Measurements from ENCODE around the gene AFF4. TPM values are rescaled to one million over a fixed set of nuclear protein-coding genes. Genes with fewer than 3 reads are reported as not detected.

The AFF4 gene
- polyA plus RNA-seq, 2 of the 4 experiments (the other 2 are of a cell fraction): 22.1 to 43.5 TPM

- Histone ChIP-seq H3K4me3 (no peak overlapping the region), H3K27ac (no peak overlapping the region), H3K4me2 (no peak overlapping the region), H3K9me3 (no peaks in the 10 kb centered on the region), H3K4me1 (no peaks in the 10 kb centered on the region)
- DNase-seq (ENCODE audit: low read depth in 1 of 2, low spot score in 1 of 2) (no peak), ATAC-seq (no peak), FAIRE-seq (no peak)
- POLR2A ChIA-PET: no interaction called here
- no peak for TF ChIP-seq EP300 (IDR thresholded peaks at IDR 0.05)
- no peak for TF ChIP-seq RAD21 (conservative IDR thresholded peaks at IDR 0.05 in 1 of 2, IDR thresholded peaks at IDR 0.05 in 1 of 2)
- no peak for TF ChIP-seq CTCF (IDR thresholded peaks at IDR 0.05)
- no peak for TF ChIP-seq GATA3 (IDR thresholded peaks at IDR 0.05; ENCODE audit: borderline replicate concordance)
- TF ChIP-seq, protein P1, sequence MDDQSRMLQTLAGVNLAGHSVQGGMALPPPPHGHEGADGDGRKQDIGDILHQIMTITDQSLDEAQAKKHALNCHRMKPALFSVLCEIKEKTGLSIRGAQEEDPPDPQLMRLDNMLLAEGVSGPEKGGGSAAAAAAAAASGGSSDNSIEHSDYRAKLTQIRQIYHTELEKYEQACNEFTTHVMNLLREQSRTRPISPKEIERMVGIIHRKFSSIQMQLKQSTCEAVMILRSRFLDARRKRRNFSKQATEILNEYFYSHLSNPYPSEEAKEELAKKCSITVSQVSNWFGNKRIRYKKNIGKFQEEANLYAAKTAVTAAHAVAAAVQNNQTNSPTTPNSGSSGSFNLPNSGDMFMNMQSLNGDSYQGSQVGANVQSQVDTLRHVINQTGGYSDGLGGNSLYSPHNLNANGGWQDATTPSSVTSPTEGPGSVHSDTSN (IDR thresholded peaks at IDR 0.05): no peak
- TF ChIP-seq CBX8 (IDR thresholded peaks at IDR 0.05): no peak
- no peak for TF ChIP-seq JUN (IDR thresholded peaks at IDR 0.05)
- no peak for TF ChIP-seq FOSL2 (IDR thresholded peaks at IDR 0.05)
- no peak for TF ChIP-seq FOSL2 (CRISPR knock-in tag; IDR thresholded peaks at IDR 0.05)
- TF ChIP-seq TFCP2L1 (CRISPR knock-in tag; IDR thresholded peaks at IDR 0.05): no peak
- no peak for TF ChIP-seq MAZ (IDR thresholded peaks at IDR 0.05; ENCODE audit: borderline replicate concordance, low read depth, low read length)
- no peak for TF ChIP-seq PHF8 (IDR thresholded peaks at IDR 0.05; ENCODE audit: borderline replicate concordance, low read depth)
- TF ChIP-seq USF2 (IDR thresholded peaks at IDR 0.05): no peak
- 96% methylated on average over 4 of the region's 4 CpGs for WGBS (ENCODE audit: missing lambda C conversion rate)
- CTCF ChIA-PET: no interaction called here
Observed at GRCh38 chr5:132926437-132926836, 37.0 kb downstream of the AFF4 start.

- ATAC-seq (peak in 1 of 2 experiments; percentile 45; a peak in 2 of 6 replicates), DNase-seq (ENCODE audit: low read depth in 1 of 2, low spot score in 1 of 2) (no peak), FAIRE-seq (no peak)
- H3K27ac ChIP-seq: no peak overlapping the region
- CTCF ChIA-PET: interaction anchor here (0.7 kb wide), 2 partner anchors 9 to 164 kb away, joined by 3 read pairs; no protein-coding TSS in a partner anchor
- no peaks in the 10 kb centered on the region for H3K4me1 ChIP-seq
- H3K4me3 ChIP-seq: no peak overlapping the region
- no peaks in the 10 kb centered on the region for H3K9me3 ChIP-seq
- TF ChIP-seq JUN (IDR thresholded peaks at IDR 0.05): no peak
- no peak for TF ChIP-seq RCOR1 (IDR thresholded peaks at IDR 0.05; ENCODE audit: low read depth, low read length)
- no peak for TF ChIP-seq EP300 (IDR thresholded peaks at IDR 0.05)
- TF ChIP-seq ZC3H11A (IDR thresholded peaks at IDR 0.05): no peak
- no peak for TF ChIP-seq BHLHE40 (IDR thresholded peaks at IDR 0.05; ENCODE audit: low read depth, low read length)
- H3K4me2 ChIP-seq: no peak overlapping the region
- POLR2A ChIA-PET: no interaction called here
- WGBS (ENCODE audit: missing lambda C conversion rate): 95% methylated on average over 3 of the region's 3 CpGs
Observed at GRCh38 chr5:132916086-132916485, 47.3 kb downstream of the AFF4 start.

DNA sequence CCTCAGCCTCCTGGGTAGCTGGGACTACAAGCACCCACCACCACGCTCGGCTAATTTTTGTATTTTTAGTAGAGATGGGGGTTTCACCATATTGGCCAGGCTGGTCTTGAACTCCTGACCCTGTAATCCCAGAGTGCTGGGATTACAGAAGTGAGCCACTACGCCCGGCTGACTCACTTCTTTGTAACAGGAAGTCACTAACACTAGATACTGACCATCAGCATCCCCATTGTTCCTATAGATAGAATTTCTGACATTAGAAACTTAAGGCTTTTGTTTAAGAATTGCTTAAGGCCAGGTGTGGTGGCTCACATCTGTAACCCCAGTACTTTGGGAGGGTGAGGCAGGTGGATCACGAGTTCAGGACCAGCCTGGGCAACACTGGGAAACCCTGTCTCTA lies 47.8 kb downstream of the AFF4 start:
- no peak for DNase-seq (ENCODE audit: low read depth in 1 of 2, low spot score in 1 of 2)
- no peak overlapping the region for H3K27ac ChIP-seq
- peak in 1 of 2 experiments; percentile 17; a peak in 1 of 6 replicates for ATAC-seq
- no peaks in the 10 kb centered on the region for H3K4me1 ChIP-seq
- H3K9me3 ChIP-seq: no peaks in the 10 kb centered on the region
- WGBS (ENCODE audit: missing lambda C conversion rate): 81% methylated on average over 5 of the region's 5 CpGs
- no peak overlapping the region for H3K4me2 ChIP-seq
- CTCF ChIA-PET: interaction anchor here (0.7 kb wide), 2 partner anchors 10 to 164 kb away, joined by 3 read pairs; no protein-coding TSS in a partner anchor
- FAIRE-seq: no peak
- TF ChIP-seq RCOR1 (IDR thresholded peaks at IDR 0.05; ENCODE audit: low read depth, low read length) (no peak), RARB (CRISPR knock-in tag; IDR thresholded peaks at IDR 0.05) (no peak), EP300 (IDR thresholded peaks at IDR 0.05) (no peak), RAD21 (conservative IDR thresholded peaks at IDR 0.05 in 1 of 2, IDR thresholded peaks at IDR 0.05 in 1 of 2) (no peak)
- POLR2A ChIA-PET: no interaction called here
- H3K4me3 ChIP-seq: no peak overlapping the region

GRCh38 chr5:132909702-132910101 lies 53.7 kb downstream of the AFF4 start:
- no peak overlapping the region for H3K27ac ChIP-seq
- DNase-seq (ENCODE audit: low read depth in 1 of 2, low spot score in 1 of 2) (no peak), ATAC-seq (no peak), FAIRE-seq (no peak)
- H3K4me2 ChIP-seq: no peak overlapping the region
- no peak overlapping the region for H3K4me3 ChIP-seq
- CTCF ChIA-PET: interaction anchor here (0.8 kb wide), 1 partner anchor 357 kb away, joined by 3 read pairs; no protein-coding TSS in a partner anchor
- 96% methylated on average over 1 of the region's 1 CpG for WGBS (ENCODE audit: missing lambda C conversion rate)
- no peaks in the 10 kb centered on the region for H3K9me3 ChIP-seq
- POLR2A ChIA-PET: no interaction called here
- no peaks in the 10 kb centered on the region for H3K4me1 ChIP-seq
- TF ChIP-seq ZSCAN20 (CRISPR knock-in tag; IDR thresholded peaks at IDR 0.05) (no peak), ZFP36 (IDR thresholded peaks at IDR 0.05; ENCODE audit: borderline replicate concordance, partially characterized antibody) (no peak), POLR2AphosphoS2 (conservative IDR thresholded peaks at IDR 0.05; ENCODE audit: low read length) (no peak), CBX8 (IDR thresholded peaks at IDR 0.05) (no peak), GATA3 (IDR thresholded peaks at IDR 0.05; ENCODE audit: borderline replicate concordance) (no peak), NPAS2 (CRISPR knock-in tag; IDR thresholded peaks at IDR 0.05; ENCODE audit: borderline replicate concordance) (no peak), HOXA7 (CRISPR knock-in tag; IDR thresholded peaks at IDR 0.05) (no peak), TP53 (CRISPR knock-in tag; IDR thresholded peaks at IDR 0.05) (no peak), RARB (CRISPR knock-in tag; IDR thresholded peaks at IDR 0.05) (no peak), SREBF2 (IDR thresholded peaks at IDR 0.05) (no peak)
- TF ChIP-seq, protein P1 (IDR thresholded peaks at IDR 0.05): no peak
- TF ChIP-seq, protein P2, sequence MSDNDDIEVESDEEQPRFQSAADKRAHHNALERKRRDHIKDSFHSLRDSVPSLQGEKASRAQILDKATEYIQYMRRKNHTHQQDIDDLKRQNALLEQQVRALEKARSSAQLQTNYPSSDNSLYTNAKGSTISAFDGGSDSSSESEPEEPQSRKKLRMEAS (IDR thresholded peaks at IDR 0.05): no peak
- TF ChIP-seq, protein P3, sequence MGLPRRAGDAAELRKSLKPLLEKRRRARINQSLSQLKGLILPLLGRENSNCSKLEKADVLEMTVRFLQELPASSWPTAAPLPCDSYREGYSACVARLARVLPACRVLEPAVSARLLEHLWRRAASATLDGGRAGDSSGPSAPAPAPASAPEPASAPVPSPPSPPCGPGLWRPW (IDR thresholded peaks at IDR 0.05): no peak

Data from A549 (cell line).